ENCODE results near the gene DKKL1. TPM values are rescaled to one million over a fixed set of nuclear protein-coding genes. Genes with fewer than 3 reads are reported as not detected.

DKKL1 gene
- total RNA-seq, 1 experiment from 2014 or later, result 2.4 TPM

DNA sequence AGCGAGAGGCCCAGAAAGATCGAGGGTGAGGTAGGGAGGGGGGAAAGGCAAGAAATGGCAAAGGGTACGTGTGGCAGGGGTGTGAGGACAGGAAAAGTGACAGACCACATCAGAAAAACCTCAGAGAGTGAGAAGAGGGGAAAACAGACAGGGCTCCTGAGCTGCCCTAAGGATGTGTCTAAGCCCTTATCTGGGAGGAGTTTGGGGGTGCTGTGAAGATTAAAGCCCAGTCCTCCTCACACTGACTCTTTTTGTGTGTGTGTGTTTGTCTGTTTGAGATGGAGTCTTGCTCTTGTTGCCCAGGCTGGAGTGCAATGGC, 60.3 kb downstream of the DKKL1 start (continued):
- TF ChIP-seq, protein P1, sequence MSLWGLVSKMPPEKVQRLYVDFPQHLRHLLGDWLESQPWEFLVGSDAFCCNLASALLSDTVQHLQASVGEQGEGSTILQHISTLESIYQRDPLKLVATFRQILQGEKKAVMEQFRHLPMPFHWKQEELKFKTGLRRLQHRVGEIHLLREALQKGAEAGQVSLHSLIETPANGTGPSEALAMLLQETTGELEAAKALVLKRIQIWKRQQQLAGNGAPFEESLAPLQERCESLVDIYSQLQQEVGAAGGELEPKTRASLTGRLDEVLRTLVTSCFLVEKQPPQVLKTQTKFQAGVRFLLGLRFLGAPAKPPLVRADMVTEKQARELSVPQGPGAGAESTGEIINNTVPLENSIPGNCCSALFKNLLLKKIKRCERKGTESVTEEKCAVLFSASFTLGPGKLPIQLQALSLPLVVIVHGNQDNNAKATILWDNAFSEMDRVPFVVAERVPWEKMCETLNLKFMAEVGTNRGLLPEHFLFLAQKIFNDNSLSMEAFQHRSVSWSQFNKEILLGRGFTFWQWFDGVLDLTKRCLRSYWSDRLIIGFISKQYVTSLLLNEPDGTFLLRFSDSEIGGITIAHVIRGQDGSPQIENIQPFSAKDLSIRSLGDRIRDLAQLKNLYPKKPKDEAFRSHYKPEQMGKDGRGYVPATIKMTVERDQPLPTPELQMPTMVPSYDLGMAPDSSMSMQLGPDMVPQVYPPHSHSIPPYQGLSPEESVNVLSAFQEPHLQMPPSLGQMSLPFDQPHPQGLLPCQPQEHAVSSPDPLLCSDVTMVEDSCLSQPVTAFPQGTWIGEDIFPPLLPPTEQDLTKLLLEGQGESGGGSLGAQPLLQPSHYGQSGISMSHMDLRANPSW (CRISPR knock-in tag; conservative IDR thresholded peaks at IDR 0.05; ENCODE audit: low read depth), result no peak
- TF ChIP-seq TP53 (CRISPR knock-in tag; IDR thresholded peaks at IDR 0.05) (no peak), ZBTB21 (CRISPR knock-in tag; IDR thresholded peaks at IDR 0.05; ENCODE audit: borderline replicate concordance) (no peak), ATF1 (CRISPR knock-in tag; IDR thresholded peaks at IDR 0.05) (no peak), KAT7 (CRISPR knock-in tag; IDR thresholded peaks at IDR 0.05; ENCODE audit: borderline replicate concordance) (no peak), ATF3 (CRISPR knock-in tag; conservative IDR thresholded peaks at IDR 0.05) (no peak), GRHL2 (CRISPR knock-in tag; IDR thresholded peaks at IDR 0.05; ENCODE audit: insufficient replicate concordance, severe bottlenecking) (no peak)
- TF ChIP-seq, protein P2, sequence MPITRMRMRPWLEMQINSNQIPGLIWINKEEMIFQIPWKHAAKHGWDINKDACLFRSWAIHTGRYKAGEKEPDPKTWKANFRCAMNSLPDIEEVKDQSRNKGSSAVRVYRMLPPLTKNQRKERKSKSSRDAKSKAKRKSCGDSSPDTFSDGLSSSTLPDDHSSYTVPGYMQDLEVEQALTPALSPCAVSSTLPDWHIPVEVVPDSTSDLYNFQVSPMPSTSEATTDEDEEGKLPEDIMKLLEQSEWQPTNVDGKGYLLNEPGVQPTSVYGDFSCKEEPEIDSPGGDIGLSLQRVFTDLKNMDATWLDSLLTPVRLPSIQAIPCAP (CRISPR knock-in tag; IDR thresholded peaks at IDR 0.05), result no peak

Other genes starting within 250 kb of the DKKL1 start
- gene LIN7B, start 249.5 kb upstream of the DKKL1 start, total RNA-seq (2021), result 5.1 to 5.7 TPM (median 5.1 TPM) in 3 replicates
- 3.1 to 3.4 TPM (median 3.2 TPM) in 3 replicates for gene C19orf73, start 244.7 kb upstream of the DKKL1 start, total RNA-seq (2021)
- gene PPFIA3, start 244.3 kb upstream of the DKKL1 start, total RNA-seq (2021), result 25.5 to 30.1 TPM (median 27.3 TPM) in 3 replicates
- 1.9 to 5.0 TPM (median 4.6 TPM) in 3 replicates for gene HRC, start 208.5 kb upstream of the DKKL1 start, total RNA-seq (2021)
- 15.5 to 24.8 TPM (median 23.6 TPM) in 3 replicates for gene TRPM4, start 206.1 kb upstream of the DKKL1 start, total RNA-seq (2021)
- 1.5 to 2.2 TPM (median 2.1 TPM) in 3 replicates for gene SLC6A16, start 38.7 kb upstream of the DKKL1 start, total RNA-seq (2021)
- gene CD37, start 28.5 kb upstream of the DKKL1 start, total RNA-seq (2021), result 0.27 to 1.6 TPM (median 1.2 TPM) in 3 replicates
- 104 to 106 TPM (median 104 TPM) in 3 replicates for gene TEAD2, start 1.5 kb upstream of the DKKL1 start, total RNA-seq (2021)
- 0.14 to 0.42 TPM in 2 of 3 replicates, not detected in the other for gene KASH5, start 24.4 kb downstream of the DKKL1 start, total RNA-seq (2021)
- 1.0 to 1.7 TPM (median 1.5 TPM) in 3 replicates for gene PTH2, start 59.6 kb downstream of the DKKL1 start, total RNA-seq (2021)
- gene GFY, start 61.5 kb downstream of the DKKL1 start, total RNA-seq (2021), result 0.85 to 1.4 TPM (median 0.87 TPM) in 3 replicates
- 1.6 to 2.8 TPM (median 2.1 TPM) in 3 replicates for gene SLC17A7, start 77.7 kb downstream of the DKKL1 start, total RNA-seq (2021)
- gene PIH1D1, start 87.9 kb downstream of the DKKL1 start, total RNA-seq (2021), result 153 to 170 TPM (median 156 TPM) in 3 replicates
- 44.3 to 53.6 TPM (median 52.6 TPM) in 3 replicates for gene ALDH16A1, start 89.3 kb downstream of the DKKL1 start, total RNA-seq (2021)
- 2.9 to 5.3 TPM (median 3.6 TPM) in 3 replicates for gene FLT3LG, start 110.3 kb downstream of the DKKL1 start, total RNA-seq (2021)
- gene RPL13A, start 123.7 kb downstream of the DKKL1 start, total RNA-seq (2021), result 3,861 to 4,362 TPM (median 4,362 TPM) in 3 replicates
- 2,299 to 2,683 TPM (median 2,679 TPM) in 3 replicates for gene RPS11, start 132.6 kb downstream of the DKKL1 start, total RNA-seq (2021)
- 53.8 to 69.9 TPM (median 61.2 TPM) in 3 replicates for gene FCGRT, start 148.8 kb downstream of the DKKL1 start, total RNA-seq (2021)
- gene RCN3, start 164.1 kb downstream of the DKKL1 start, total RNA-seq (2021), result 14.3 to 20.6 TPM (median 20.3 TPM) in 3 replicates
- 82.3 to 97.9 TPM (median 87.6 TPM) in 3 replicates for gene NOSIP, start 216.7 kb downstream of the DKKL1 start, total RNA-seq (2021)
- 5.9 to 7.0 TPM (median 6.9 TPM) in 3 replicates for gene PRRG2, start 217.4 kb downstream of the DKKL1 start, total RNA-seq (2021)
- 78.6 to 86.1 TPM (median 83.3 TPM) in 3 replicates for gene PRR12, start 227.3 kb downstream of the DKKL1 start, total RNA-seq (2021)